NCI-H128 (cell line): ENCODE results near the gene RGMB.

Experiments
- DNase-seq: peaks from one replicate; lab custom pipeline; 2025; ENCODE audit not compliant: unreplicated experiment; lab: John Stamatoyannopoulos, UW

Gene RGMB

GRCh38 chr5:98784411-98784810 is 10.9 kb downstream of the RGMB start:
- DNase-seq: no peak

- no peak for DNase-seq
Observed at GRCh38 chr5:98785244-98785643, 11.8 kb downstream of the RGMB start.

- no peak for DNase-seq
Observed at GRCh38 chr5:98786191-98786853, 12.9 kb downstream of the RGMB start.

GRCh38 chr5:98787131-98787719 is 13.8 kb downstream of the RGMB start:
- DNase-seq: no peak

- no peak for DNase-seq
Observed at GRCh38 chr5:98789029-98789428, 15.6 kb downstream of the RGMB start.

- no peak for DNase-seq
Observed at GRCh38 chr5:98791001-98791519, 17.6 kb downstream of the RGMB start.

- no peak for DNase-seq
Observed at GRCh38 chr5:98791898-98792580, 18.6 kb downstream of the RGMB start.

GRCh38 chr5:98793223-98793622 is 19.8 kb downstream of the RGMB start:
- DNase-seq: no peak

GRCh38 chr5:98794001-98794400 is 20.5 kb downstream of the RGMB start:
- DNase-seq: no peak

GRCh38 chr5:98794414-98795080 is 21.1 kb downstream of the RGMB start:
- no peak for DNase-seq

GRCh38 chr5:98795243-98795642 is 21.8 kb downstream of the RGMB start:
- no peak for DNase-seq

- no peak for DNase-seq
Observed at GRCh38 chr5:98796197-98796972, 22.9 kb downstream of the RGMB start.

- DNase-seq: no peak
Observed at GRCh38 chr5:98798371-98798770, 24.9 kb downstream of the RGMB start.

GRCh38 chr5:98798847-98799246 is 25.4 kb downstream of the RGMB start:
- no peak for DNase-seq

GRCh38 chr5:98804066-98804465 is 30.6 kb downstream of the RGMB start:
- no peak for DNase-seq

- no peak for DNase-seq
Observed at GRCh38 chr5:98805070-98805469, 31.6 kb downstream of the RGMB start.

- DNase-seq: no peak
Observed at GRCh38 chr5:98807806-98808205, 34.3 kb downstream of the RGMB start.

GRCh38 chr5:98810206-98810605 is 36.7 kb downstream of the RGMB start:
- no peak for DNase-seq

- DNase-seq: no peak
Observed at GRCh38 chr5:98813755-98814154, 40.3 kb downstream of the RGMB start.

GRCh38 chr5:98816582-98817222 is 43.2 kb downstream of the RGMB start:
- DNase-seq: no peak
